GM18951 (cell line): ENCODE data around the gene TRIM29.

Experiments used
- POLR2A ChIP-seq: IDR thresholded peaks from 4 replicates; pipeline ENCODE4 v1.6.1; 2011; ENCODE audit warnings: mild to moderate bottlenecking; ENCODE audit not compliant: insufficient read length, insufficient read depth; ENCODE audit errors: extremely low read depth
- in situ Hi-C: fragments of 300-500 bp; cut with MboI; formaldehyde crosslinking; loops from one replicate; pipeline ENCODE4 v1.12.0; 2022; ENCODE audit warnings: low sequenced_read_pairs, mixed read lengths, inconsistent platforms; ENCODE audit not compliant: unreplicated experiment

Gene TRIM29

DNA sequence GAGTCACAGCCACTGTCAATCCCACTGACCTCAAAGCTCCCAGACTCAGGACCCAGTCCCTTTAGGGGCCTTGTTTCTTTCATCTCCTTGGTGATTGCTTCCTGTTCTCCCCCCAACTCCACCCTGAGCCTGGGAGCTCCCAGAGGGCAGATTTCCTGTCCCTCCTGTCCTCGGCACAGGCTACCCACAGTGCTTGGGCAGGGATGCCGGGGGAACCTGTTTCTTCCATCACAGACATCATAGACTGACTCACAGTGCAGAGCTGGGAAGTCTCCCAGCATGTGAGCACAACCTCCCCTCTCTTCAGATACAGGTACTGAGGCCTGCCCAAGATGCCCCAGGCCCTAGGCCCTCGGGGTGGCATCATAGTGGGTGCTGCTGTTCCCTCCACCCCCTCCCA, 16.6 kb downstream of the TRIM29 start:
- in situ Hi-C loops = loop anchor here (25.0 kb wide), 2 partner anchors 459 to 634 kb away; no protein-coding TSS in a partner anchor
- TF ChIP-seq POLR2A = no peak

DNA sequence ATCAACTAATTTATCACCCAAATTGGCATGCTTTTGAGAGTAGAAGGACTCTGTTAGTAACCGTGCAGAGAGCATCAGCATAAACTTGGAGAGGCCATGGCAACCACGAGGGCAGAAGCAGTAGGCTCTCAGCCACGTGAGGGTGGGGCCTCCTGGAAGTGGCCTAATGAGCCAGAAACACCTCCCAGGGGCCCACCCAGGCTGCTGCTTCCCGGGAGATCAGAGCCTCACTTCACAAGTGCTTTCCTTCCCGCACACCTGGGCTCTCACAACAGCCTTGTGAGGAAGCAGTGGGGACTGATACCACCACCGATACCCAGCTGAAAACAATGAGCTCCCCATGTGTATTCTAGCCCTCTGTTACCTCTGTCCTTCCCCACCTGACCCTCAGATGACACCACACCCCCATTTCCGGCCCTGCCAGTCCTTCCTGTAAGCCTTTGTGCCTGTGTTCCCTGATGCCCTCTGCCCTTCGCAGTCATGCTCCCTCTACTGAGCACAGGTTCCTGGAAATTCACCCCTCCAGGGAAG, 17.0 kb downstream of the TRIM29 start:
- in situ Hi-C loops = loop anchor here (25.0 kb wide), 2 partner anchors 459 to 634 kb away; no protein-coding TSS in a partner anchor
- TF ChIP-seq POLR2A = no peak

DNA sequence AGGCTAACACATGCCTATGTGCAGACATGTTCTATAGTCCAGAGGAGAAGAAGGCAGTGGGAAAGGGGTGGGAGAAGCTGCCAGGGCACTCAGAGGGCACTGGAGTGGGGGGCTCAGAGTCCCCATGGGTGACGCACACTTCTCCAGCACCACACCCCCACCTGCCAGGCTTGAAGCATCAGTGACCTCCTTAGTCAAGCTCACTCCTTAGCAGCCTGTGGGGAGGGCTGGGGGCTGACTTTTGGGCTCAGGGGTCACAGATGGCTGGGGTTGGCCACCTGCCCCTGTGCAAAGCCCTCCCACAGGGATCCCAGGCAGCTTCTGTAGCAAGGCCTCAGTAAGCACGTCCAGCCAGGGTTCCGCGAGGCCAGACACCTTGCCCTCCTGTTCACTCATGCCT, 18.8 kb downstream of the TRIM29 start:
- in situ Hi-C loops = loop anchor here (25.0 kb wide), 2 partner anchors 457 to 632 kb away; no protein-coding TSS in a partner anchor
- TF ChIP-seq POLR2A = no peak

DNA sequence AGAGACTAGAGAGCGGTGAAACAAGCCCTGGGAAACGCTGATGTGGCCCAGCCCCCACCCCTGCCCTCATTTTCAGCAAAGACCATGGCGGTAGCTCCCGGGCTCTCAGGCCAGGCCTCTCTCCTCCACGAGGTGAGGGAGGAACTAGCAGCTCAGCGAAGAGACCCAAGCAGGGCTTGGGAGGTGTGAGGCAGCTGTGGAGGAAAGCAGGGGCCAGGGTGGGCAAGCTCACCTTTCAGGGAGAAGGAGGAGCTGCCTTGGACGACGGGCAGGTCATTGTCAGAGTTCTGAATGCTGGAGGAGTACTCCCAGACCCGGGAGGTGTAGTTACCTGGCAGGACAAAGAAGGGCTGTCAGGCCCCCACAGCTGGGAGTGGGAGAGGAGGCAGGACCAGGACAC, 19.9 kb downstream of the TRIM29 start:
- in situ Hi-C loops = loop anchor here (25.0 kb wide), 2 partner anchors 456 to 631 kb away; no protein-coding TSS in a partner anchor
- TF ChIP-seq POLR2A = no peak

DNA sequence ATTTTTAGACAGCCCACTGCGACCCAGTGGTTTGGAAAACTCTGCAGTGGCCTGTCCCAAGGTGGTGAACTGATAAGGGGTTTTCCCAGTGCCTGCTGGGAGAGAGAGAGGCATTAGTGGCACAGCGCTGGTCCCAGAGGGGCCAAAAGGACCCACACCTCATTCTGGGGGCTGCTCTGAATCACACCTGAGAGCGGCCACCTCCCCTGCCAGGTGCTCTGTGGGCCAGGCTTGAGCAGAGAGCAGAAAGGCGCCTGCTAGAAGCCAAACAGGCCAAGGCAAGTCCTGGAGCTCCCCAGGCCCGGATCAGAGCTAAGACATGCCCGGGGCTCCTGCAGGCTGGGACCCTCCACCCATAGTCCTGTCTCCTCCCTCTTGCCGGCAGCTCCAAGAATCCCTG, 20.9 kb downstream of the TRIM29 start:
- in situ Hi-C loops = loop anchor here (25.0 kb wide), 2 partner anchors 455 to 630 kb away; no protein-coding TSS in a partner anchor
- TF ChIP-seq POLR2A = no peak

DNA sequence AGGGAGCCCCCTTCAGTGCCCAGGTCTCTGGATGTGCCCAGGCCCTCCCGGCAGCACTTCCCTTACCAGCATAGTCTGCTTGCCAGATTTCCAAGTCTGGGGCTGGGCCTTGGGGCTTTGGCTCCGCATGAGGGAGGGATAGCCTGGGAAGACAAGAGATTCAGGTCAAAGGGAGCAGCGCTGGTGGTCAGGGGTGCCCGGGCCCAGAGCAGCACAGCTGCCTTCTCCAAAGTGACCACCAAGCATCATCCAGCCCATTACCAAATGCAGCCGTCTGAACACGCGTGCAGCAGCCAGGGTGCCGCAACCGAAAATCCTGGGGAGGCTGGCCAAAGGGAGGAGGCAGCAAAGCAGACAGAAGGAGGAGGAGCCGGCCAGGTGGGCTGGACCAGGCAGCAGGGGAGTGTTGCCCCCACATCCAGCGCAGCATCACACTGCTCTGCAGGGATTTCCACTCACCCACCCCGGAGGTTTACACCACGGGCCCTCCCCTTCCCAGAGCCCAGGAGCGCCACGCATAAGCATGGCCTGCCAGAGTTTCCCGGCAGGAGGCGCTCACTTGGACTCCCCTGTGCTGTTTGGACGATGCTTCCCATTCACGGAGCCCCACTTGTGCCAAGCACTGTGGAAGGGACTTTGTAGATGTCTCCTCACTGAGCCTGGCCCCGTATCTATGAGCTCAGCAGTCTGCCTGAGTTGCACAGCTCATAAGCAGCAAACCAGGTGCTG, 22.5 kb downstream of the TRIM29 start:
- no peak for TF ChIP-seq POLR2A
- in situ Hi-C loops = loop anchor here (25.0 kb wide), 2 partner anchors 453 to 628 kb away; no protein-coding TSS in a partner anchor

DNA sequence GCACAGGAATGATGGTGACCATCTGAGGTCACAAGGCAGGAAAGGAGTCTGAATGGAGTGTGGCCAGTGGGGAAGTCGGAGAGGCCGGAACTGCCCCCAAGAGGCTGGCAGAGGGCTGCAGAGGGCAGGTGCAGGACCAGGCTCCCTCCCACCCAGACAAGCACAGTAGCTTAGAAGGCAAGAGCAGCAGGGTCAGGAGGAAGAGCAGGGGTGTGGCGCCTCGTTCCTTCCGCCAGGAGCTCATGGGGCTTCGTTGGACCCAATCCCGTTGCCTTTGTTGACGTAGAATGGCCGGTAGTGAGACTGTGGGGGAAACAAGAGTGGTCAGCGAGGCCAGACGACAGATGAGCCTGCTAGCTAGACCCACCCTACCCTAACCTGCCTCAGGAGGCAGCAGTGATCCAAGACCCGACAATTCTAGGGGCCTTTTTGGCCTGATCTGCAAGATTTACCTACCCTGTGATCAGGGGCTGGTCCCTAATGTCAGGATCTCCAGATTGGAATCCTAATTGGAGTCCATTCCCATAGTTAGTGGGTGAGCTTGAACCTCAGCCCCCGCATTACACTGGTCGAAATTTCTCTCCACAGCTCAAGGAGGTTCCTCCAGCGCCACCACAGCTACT, 25.6 kb downstream of the TRIM29 start:
- no peak for TF ChIP-seq POLR2A
- in situ Hi-C loops = loop anchor here (25.0 kb wide), 2 partner anchors 450 to 625 kb away; no protein-coding TSS in a partner anchor

DNA sequence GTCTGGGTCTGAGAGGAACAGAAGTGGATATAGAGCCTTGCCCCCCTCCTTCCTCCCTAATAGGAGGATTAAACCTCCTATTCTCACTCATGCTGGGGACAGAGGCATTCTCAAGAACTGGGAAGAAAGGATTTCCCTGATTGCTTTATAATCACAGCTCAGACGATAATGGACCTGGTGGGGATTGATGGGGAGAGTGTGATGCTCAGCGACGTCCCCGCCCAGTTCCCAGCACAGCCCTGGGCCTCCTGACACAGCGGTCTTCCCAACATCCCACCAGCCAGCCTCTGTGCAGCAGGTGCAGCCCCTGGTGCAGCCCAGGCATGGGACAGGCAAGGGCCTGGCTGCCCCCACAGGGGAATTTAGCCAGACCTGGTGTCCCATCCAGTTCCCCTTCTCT, 28.4 kb downstream of the TRIM29 start:
- no peak for TF ChIP-seq POLR2A
- in situ Hi-C loops = loop anchor here (25.0 kb wide), 2 partner anchors 447 to 622 kb away; no protein-coding TSS in a partner anchor

DNA sequence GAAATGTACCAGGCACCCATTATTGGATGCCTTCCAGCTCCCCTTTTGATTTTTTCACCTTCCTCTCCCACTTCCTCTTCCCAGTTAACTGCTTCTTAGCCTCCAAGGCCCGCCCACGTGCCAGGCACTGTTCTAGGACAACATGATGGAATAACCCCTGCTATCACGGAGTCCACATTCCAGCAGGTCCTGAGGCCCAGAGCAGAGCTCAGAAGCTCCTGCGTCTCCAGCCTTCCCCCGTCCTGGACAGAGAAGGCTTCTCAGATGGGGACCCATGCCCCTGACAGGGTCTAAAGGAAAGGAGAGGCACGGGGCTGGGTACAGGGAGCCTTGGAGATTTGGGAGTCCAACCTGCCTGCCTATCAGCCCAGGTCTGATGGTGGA, 29.1 kb downstream of the TRIM29 start:
- TF ChIP-seq POLR2A = no peak
- in situ Hi-C loops = loop anchor here (25.0 kb wide), 2 partner anchors 446 to 621 kb away; no protein-coding TSS in a partner anchor

DNA sequence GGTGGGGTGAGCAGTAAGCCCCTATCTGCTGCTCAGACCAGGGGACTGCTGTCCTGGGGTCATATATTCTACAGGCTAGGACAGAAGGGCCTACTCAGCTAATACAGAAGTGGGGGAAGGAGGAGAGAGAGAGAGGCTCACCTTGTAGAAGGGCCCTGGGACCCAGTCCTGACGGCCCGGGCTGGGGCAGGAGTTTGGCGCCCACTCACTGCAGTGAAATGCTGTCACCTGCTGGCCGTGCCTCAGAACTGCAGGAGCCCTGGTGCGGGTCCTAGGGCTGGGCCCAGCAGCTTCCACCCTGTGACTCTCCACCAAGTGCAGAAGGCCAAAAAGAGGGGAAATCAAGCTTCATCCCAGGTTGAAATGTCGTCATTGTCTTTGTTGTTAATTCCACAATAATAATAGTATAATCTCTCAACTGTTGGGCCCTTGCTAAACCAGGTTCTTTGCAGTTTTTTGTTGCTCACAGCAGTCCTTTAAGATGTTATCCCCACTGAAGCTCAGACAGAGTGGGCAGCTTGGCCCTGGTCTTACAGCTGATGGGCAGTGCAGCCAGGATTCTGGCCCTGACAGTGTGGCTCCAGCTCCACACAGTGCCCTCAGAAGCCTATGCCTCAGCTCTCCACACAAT, 29.6 kb downstream of the TRIM29 start:
- no peak for TF ChIP-seq POLR2A
- in situ Hi-C loops = loop anchor here (25.0 kb wide), 2 partner anchors 446 to 621 kb away; no protein-coding TSS in a partner anchor

DNA sequence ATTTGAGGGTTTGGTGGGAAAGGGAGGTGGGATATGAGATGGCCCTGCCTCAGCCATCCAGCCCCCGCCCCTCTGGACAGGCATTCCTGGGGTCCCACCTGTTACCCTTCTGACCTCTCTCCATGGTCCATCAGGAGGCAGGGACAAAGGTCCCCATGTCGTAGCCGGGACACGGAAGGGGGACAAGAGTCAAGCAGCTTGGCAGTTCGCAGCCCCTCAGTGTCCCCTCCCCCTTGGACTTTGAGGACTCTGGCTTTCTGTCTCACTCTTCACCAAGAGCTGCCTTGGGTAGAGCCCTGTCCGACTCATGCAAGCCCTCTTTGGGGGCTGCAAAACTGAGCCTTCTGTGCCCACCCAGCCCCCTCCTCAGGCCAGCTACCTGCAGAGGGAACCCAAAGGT, 30.2 kb downstream of the TRIM29 start:
- no peak for TF ChIP-seq POLR2A
- in situ Hi-C loops = loop anchor here (25.0 kb wide), 2 partner anchors 445 to 620 kb away; no protein-coding TSS in a partner anchor

DNA sequence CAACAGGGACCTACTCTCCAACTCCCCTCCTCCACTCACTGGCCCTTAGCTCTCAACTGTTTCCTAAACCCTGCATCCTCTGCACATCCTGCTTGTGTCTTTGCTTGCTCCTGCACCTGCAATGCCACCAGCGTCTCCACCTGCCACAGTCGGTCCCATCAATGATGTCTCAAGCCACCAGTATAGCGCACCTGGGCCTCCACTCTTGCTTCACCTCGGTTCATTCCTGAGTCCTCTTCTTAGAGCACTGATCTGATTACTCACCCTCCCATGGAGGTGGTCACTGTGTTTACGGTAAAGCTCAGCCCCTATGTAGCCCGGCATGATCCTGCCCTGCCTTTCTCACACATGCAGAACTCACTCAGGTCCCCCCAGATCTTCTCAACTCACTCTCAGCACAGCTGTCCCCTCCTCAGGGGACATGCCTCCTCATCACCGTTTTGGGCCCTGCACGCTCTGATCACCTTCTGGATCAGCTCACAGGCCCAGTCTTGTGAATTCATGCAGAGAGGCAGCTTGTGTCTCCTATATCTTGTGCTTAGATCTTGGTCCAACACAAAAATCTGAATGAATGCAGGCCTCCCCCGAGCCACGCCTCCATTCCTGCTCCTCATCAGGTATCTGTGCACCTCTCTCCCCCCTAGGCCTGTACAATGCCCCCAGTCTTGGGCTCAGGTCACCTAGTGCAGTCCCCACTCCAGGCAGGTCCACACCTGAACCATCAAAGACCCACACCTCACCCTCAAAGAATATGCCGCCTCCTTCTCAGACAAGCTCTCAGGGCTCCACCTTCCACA, 31.4 kb downstream of the TRIM29 start:
- in situ Hi-C loops = loop anchor here (25.0 kb wide), 2 partner anchors 444 to 619 kb away; no protein-coding TSS in a partner anchor

DNA sequence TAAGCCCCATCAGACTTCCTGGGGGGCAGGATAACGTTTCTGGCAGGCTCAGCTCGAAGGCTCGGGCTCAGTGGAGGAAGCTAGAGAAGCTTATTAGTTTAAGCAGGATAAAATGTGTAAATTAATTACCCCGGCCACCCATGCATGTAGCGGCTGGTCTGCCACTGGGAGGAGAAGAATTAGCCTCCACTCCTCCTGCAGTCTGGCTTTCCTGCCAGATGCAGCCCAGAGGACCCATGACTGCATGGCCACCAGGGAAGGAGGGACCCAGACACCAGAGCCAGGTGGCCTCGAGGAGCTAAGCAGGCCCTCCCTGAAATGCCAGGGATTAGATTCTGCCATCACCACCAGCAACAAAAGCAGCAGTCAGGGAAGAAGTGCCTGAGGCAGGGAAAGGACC, 32.3 kb downstream of the TRIM29 start:
- TF ChIP-seq POLR2A = no peak
- in situ Hi-C loops = loop anchor here (25.0 kb wide), 2 partner anchors 443 to 618 kb away; no protein-coding TSS in a partner anchor

More for the DNA sequence above, 31.4 kb downstream of the TRIM29 start:
- no peak for TF ChIP-seq POLR2A
